Measurements from ENCODE around the gene SYT13. TPM values are rescaled to one million over a fixed set of nuclear protein-coding genes. Genes with fewer than 3 reads are reported as not detected.

SYT13 gene
- total RNA-seq, 3 donors from 2014 or later, result 7.5 to 28.6 (median 22.7) TPM

GRCh38 chr11:45333001-45333971, 47.1 kb upstream of the SYT13 start:
- no peaks in the 10 kb centered on the region for H3K9me3 ChIP-seq
- no peaks in the 10 kb centered on the region for H3K36me3 ChIP-seq (ENCODE audit: low read depth)
- intact Hi-C loops (cut with DNase I, micrococcal nuclease), result loop anchor here (2.0 to 5.0 kb wide), 2 partner anchors 221 to 222 kb away; no protein-coding TSS in a partner anchor
- ATAC-seq (peak; percentile 48), DNase-seq (peak in 2 of 3 donors; percentile 13 to 33)
- no peak for TF ChIP-seq CTCF (IDR thresholded peaks at IDR 0.05)
- no peaks in the 10 kb centered on the region for H3K4me1 ChIP-seq (ENCODE audit: low read depth)
- no peak overlapping the region for H3K4me3 ChIP-seq

GRCh38 chr11:45332276-45332934, 46.3 kb upstream of the SYT13 start:
- Histone ChIP-seq H3K9me3 (peaks cover 2% of the 10 kb centered on the region), H3K4me3 (no peak overlapping the region), H3K36me3 (ENCODE audit: low read depth) (no peaks in the 10 kb centered on the region), H3K4me1 (ENCODE audit: low read depth) (no peaks in the 10 kb centered on the region)
- intact Hi-C loops (cut with DNase I, micrococcal nuclease), result loop anchor here (2.0 to 5.0 kb wide), 2 partner anchors 220 to 222 kb away; no protein-coding TSS in a partner anchor
- peak; percentile 83 for ATAC-seq
- peak in 1 of 3 donors; percentile 57 for DNase-seq
- peak; percentile 70 for TF ChIP-seq CTCF (IDR thresholded peaks at IDR 0.05)

- H3K4me1 ChIP-seq (ENCODE audit: low read depth), result no peaks in the 10 kb centered on the region
- DNase-seq, result no peak
- H3K36me3 ChIP-seq (ENCODE audit: low read depth), result no peaks in the 10 kb centered on the region
- TF ChIP-seq CTCF (IDR thresholded peaks at IDR 0.05), result no peak
- ATAC-seq, result no peak
- no peak overlapping the region for H3K4me3 ChIP-seq
- intact Hi-C loops (cut with DNase I, micrococcal nuclease), result loop anchor here (2.0 to 5.0 kb wide), 2 partner anchors 220 to 221 kb away; no protein-coding TSS in a partner anchor
- H3K9me3 ChIP-seq, result peaks cover 8% of the 10 kb centered on the region
Observed at GRCh38 chr11:45331839-45332238, 45.7 kb upstream of the SYT13 start.

- Histone ChIP-seq H3K4me3 (no peak overlapping the region), H3K4me1 (ENCODE audit: low read depth) (no peaks in the 10 kb centered on the region), H3K9me3 (peaks cover 8% of the 10 kb centered on the region), H3K36me3 (ENCODE audit: low read depth) (no peaks in the 10 kb centered on the region)
- ATAC-seq, result no peak
- TF ChIP-seq CTCF (IDR thresholded peaks at IDR 0.05), result no peak
- DNase-seq, result no peak
- intact Hi-C loops (cut with DNase I, micrococcal nuclease), result no loop called here
Observed at GRCh38 chr11:45328726-45329125, 42.6 kb upstream of the SYT13 start.

- no peak for TF ChIP-seq CTCF (IDR thresholded peaks at IDR 0.05)
- no peaks in the 10 kb centered on the region for H3K4me1 ChIP-seq (ENCODE audit: low read depth)
- DNase-seq, result no peak
- ATAC-seq, result no peak
- intact Hi-C loops (cut with DNase I, micrococcal nuclease), result no loop called here
- H3K36me3 ChIP-seq (ENCODE audit: low read depth), result no peaks in the 10 kb centered on the region
- H3K4me3 ChIP-seq, result no peak overlapping the region
- peaks cover 8% of the 10 kb centered on the region for H3K9me3 ChIP-seq
Observed at GRCh38 chr11:45324459-45324858, 38.3 kb upstream of the SYT13 start.

Data from mucosa of descending colon (tissue), 3 donors.